Hepatocyte (in vitro differentiated cells): ENCODE measurements around the gene NEDD8. TPM values are rescaled to one million over a fixed set of nuclear protein-coding genes. Genes with fewer than 3 reads are reported as not detected.
A peak's percentile ranks its signal among the peaks of the same experiment; 100 is the strongest.

Source experiments
- DNase-seq: peaks from one replicate; pipeline ENCODE4 v3.0.0-alpha.2; 2016; ENCODE audit warnings: low spot score
- H2AFZ ChIP-seq: fragments of 200-600 bp; sonication (generic); 2 replicates; pipeline ENCODE4 v1.6.0; 2016; ENCODE audit warnings: antibody characterized with exemption, mild to moderate bottlenecking
- H3K27ac ChIP-seq: fragments of 200-600 bp; sonication (generic); 2 replicates; pipeline ENCODE4 v1.5.1; 2016; ENCODE audit warnings: mild to moderate bottlenecking
- H3K27me3 ChIP-seq: fragments of 200-600 bp; sonication (generic); 2 replicates; pipeline ENCODE4 v1.6.1; 2016
- H3K36me3 ChIP-seq: fragments of 200-600 bp; sonication (generic); replicated peaks from 2 replicates; pipeline ENCODE4 v1.5.1; 2016; ENCODE audit warnings: low read depth; ENCODE audit not compliant: insufficient read depth
- H3K4me1 ChIP-seq: fragments of 200-600 bp; sonication (generic); 2 replicates; pipeline ENCODE4 v1.5.1; 2016; ENCODE audit warnings: mild to moderate bottlenecking, moderate library complexity; ENCODE audit not compliant: insufficient read depth
- H3K4me2 ChIP-seq: fragments of 200-600 bp; sonication (generic); 2 replicates; pipeline ENCODE4 v1.6.0; 2016
- H3K4me3 ChIP-seq: fragments of 200-600 bp; sonication (generic); 2 replicates; pipeline ENCODE4 v1.5.1; 2016; ENCODE audit warnings: mild to moderate bottlenecking
- H3K79me2 ChIP-seq: fragments of 200-600 bp; sonication (generic); 2 replicates; pipeline ENCODE4 v1.6.0; 2017; ENCODE audit warnings: mild to moderate bottlenecking
- H3K9me2 ChIP-seq: fragments of 200-600 bp; sonication (generic); replicated peaks from 2 replicates; pipeline ENCODE4 v1.6.0; 2017; ENCODE audit warnings: mild to moderate bottlenecking; ENCODE audit not compliant: insufficient read depth
- H3K9me3 ChIP-seq: fragments of 200-600 bp; sonication (generic); 2 replicates; pipeline ENCODE4 v1.5.1; 2016; ENCODE audit warnings: low read depth, mild to moderate bottlenecking
- H4K20me1 ChIP-seq: fragments of 200-600 bp; sonication (generic); 2 replicates; pipeline ENCODE4 v1.6.0; 2016; ENCODE audit warnings: mild to moderate bottlenecking; ENCODE audit not compliant: insufficient read depth, poor library complexity, severe bottlenecking
- CTCF ChIP-seq: fragments of 200-600 bp; sonication (generic); IDR thresholded peaks from 2 replicates; pipeline ENCODE4 v1.5.1; 2016; ENCODE audit warnings: antibody characterized with exemption, mild to moderate bottlenecking; ENCODE audit not compliant: poor library complexity
- EZH2 ChIP-seq: fragments of 200-600 bp; sonication (generic); IDR thresholded peaks from 2 replicates; pipeline ENCODE4 v1.6.1; 2016; ENCODE audit warnings: antibody characterized with exemption, mild to moderate bottlenecking, borderline replicate concordance
- EZH2phosphoT487 ChIP-seq: fragments of 200-600 bp; sonication (generic); IDR thresholded peaks from one replicate; pipeline ENCODE4 v1.6.1; 2018; ENCODE audit warnings: antibody characterized with exemption, mild to moderate bottlenecking, low read depth, moderate library complexity; ENCODE audit not compliant: unreplicated experiment, severe bottlenecking
- WGBS: methylation state at CpG from one replicate; pipeline ENCODE4 v1.1.6; 2016; ENCODE audit warnings: low lambda C conversion rate; ENCODE audit errors: missing lambda C conversion rate; 5-methylcytosine and 5-hydroxymethylcytosine counted together
- polyA plus RNA-seq: library from polyadenylated mRNA; unstranded; fragments of >200 nt; fragmentation: Nextera tagmentation; extraction: Ambion mirVana; gene quantifications from 2 replicates; pipeline ENCODE4 v1.2.1, GENCODE V29; 2016
- small RNA-seq: library from RNA; depleted of rRNA; stranded (forward); fragments of <200 nt; gene quantifications from one replicate; pipeline ENCODE3, GENCODE V24; 2014
- total RNA-seq: library from RNA; depleted of rRNA; stranded (reverse); fragments of >200 nt; gene quantifications from 2 replicates; pipeline ENCODE4 v1.2.3, GENCODE V29; 2014

The NEDD8 gene
- total and polyA plus RNA-seq, 2 experiments from 2014 or later = 162 to 326 TPM

GRCh38 chr14:24171422-24172260 lies 60.5 kb downstream of the NEDD8 start, which contains the start of gene REC8:
TSS of gene REC8 (plus strand) at chr14:24172080. CDS start at chr14:24172553, 473 bp downstream.
- Histone ChIP-seq H3K27ac (peak within 1 kb of the TSS; percentile 71), H3K4me3 (peak within 1 kb of the TSS; percentile 11), H3K36me3 (peaks cover 2% of the 10 kb centered on the region), H4K20me1 (no peaks in the 10 kb centered on the region), H3K79me2 (peaks cover 25% of the 10 kb centered on the region), H3K9me3 (no peaks in the 10 kb centered on the region), H3K4me2 (peak within 1 kb of the TSS; percentile 81), H3K27me3 (no peaks in the 10 kb centered on the region), H3K9me2 (no peaks in the 10 kb centered on the region), H2AFZ (peak within 1 kb of the TSS; percentile 16), H3K4me1 (peaks cover 5% of the 10 kb centered on the region)
- no peak for TF ChIP-seq EZH2
- no peak for TF ChIP-seq CTCF
- no peak for TF ChIP-seq EZH2phosphoT487
- WGBS = 11% methylated on average over 58 of the region's 63 CpGs
- peak; percentile 95 for DNase-seq

DNA sequence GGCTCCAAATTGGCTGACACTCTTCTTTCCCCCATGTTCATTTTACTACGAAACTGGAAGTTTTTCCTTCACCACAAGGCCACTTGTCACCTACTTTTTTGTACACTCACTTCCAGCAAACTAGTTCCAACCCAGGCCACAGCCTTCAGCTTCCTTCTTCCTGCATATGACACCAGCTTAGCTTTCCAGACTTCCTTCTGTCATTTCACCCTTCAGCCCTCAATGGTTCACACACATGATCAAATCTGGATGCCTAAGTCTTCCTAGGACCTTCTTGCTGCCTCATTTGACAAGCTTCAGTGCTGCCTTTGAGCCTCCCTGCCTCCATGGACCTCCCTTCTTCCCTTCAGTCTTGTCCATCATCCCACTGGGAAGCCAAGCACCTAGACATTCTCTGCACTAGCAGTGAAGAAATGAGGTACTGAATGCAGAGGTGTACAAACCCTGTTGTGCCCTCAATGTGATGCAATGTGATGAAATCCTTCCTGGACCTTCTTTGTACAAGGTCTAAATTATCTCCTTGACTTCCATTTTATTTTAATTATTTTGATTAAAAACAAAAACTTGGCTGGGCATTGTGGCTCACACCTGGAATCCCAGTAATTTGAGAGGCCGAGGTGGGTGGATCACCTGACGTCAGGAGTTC lies 64.6 kb downstream of the NEDD8 start:
- 93% methylated on average over 3 of the region's 3 CpGs for WGBS
- Histone ChIP-seq H3K27ac (no peak overlapping the region), H3K79me2 (peaks cover 16% of the 10 kb centered on the region), H2AFZ (no peak overlapping the region), H3K9me3 (no peaks in the 10 kb centered on the region), H3K9me2 (no peaks in the 10 kb centered on the region), H3K36me3 (no peaks in the 10 kb centered on the region), H3K4me1 (no peaks in the 10 kb centered on the region), H3K27me3 (no peaks in the 10 kb centered on the region), H3K4me3 (no peak overlapping the region), H3K4me2 (no peak overlapping the region), H4K20me1 (peaks cover 5% of the 10 kb centered on the region)
- no peak for TF ChIP-seq CTCF
- no peak for TF ChIP-seq EZH2phosphoT487
- no peak for TF ChIP-seq EZH2
- no peak for DNase-seq

Small RNAs within 50 kb of the gene (small RNA-seq; reads per million reads assigned to genes)
- not detected for gene AL136295.4
- gene CHMP4A = not detected
- gene IPO4 = 0.09 reads per million
- gene MDP1 = not detected

Other genes starting within 250 kb of the NEDD8 start
Only the 30 nearest of the 34 such genes appear.
- gene CARMIL3, start 180.4 kb downstream of the NEDD8 start, total RNA-seq = 0.37 and 0.40 TPM in 2 replicates
- gene CARMIL3, start 180.4 kb downstream of the NEDD8 start, polyA plus RNA-seq = 0.46 TPM in 1 of 2 replicates, not detected in the other
- not detected in 2 replicates for gene CPNE6, start 160.8 kb downstream of the NEDD8 start, total RNA-seq
- gene CPNE6, start 160.8 kb downstream of the NEDD8 start, polyA plus RNA-seq = not detected in 2 replicates
- gene PCK2, start 138.1 kb downstream of the NEDD8 start, total RNA-seq = 68.7 and 76.5 TPM in 2 replicates
- 75.0 and 88.8 TPM in 2 replicates for gene PCK2, start 138.1 kb downstream of the NEDD8 start, polyA plus RNA-seq
- gene DCAF11, start 117.6 kb downstream of the NEDD8 start, total RNA-seq = 78.9 and 85.4 TPM in 2 replicates
- gene DCAF11, start 117.6 kb downstream of the NEDD8 start, polyA plus RNA-seq = 50.3 and 55.6 TPM in 2 replicates
- 1.2 and 4.8 TPM in 2 replicates for gene NRL, start 117.4 kb downstream of the NEDD8 start, total RNA-seq
- 2.4 and 3.3 TPM in 2 replicates for gene NRL, start 117.4 kb downstream of the NEDD8 start, polyA plus RNA-seq
- gene FITM1, start 101.7 kb downstream of the NEDD8 start, total RNA-seq = 0.24 and 1.0 TPM in 2 replicates
- gene FITM1, start 101.7 kb downstream of the NEDD8 start, polyA plus RNA-seq = 0.62 and 2.2 TPM in 2 replicates
- 123 and 134 TPM in 2 replicates for gene PSME1, start 96.2 kb downstream of the NEDD8 start, total RNA-seq
- gene PSME1, start 96.2 kb downstream of the NEDD8 start, polyA plus RNA-seq = 202 and 238 TPM in 2 replicates
- gene EMC9, start 90.8 kb downstream of the NEDD8 start, total RNA-seq = 13.8 TPM in 2 replicates
- gene EMC9, start 90.8 kb downstream of the NEDD8 start, polyA plus RNA-seq = 32.2 and 34.1 TPM in 2 replicates
- gene PSME2, start 85.8 kb downstream of the NEDD8 start, total RNA-seq = 62.7 and 75.5 TPM in 2 replicates
- gene PSME2, start 85.8 kb downstream of the NEDD8 start, polyA plus RNA-seq = 178 and 189 TPM in 2 replicates
- gene RNF31, start 84.9 kb downstream of the NEDD8 start, total RNA-seq = 27.8 and 35.0 TPM in 2 replicates
- gene RNF31, start 84.9 kb downstream of the NEDD8 start, polyA plus RNA-seq = 27.3 and 29.7 TPM in 2 replicates
- gene IRF9, start 71.1 kb downstream of the NEDD8 start, total RNA-seq = 33.7 and 42.7 TPM in 2 replicates
- gene IRF9, start 71.1 kb downstream of the NEDD8 start, polyA plus RNA-seq = 66.9 and 79.5 TPM in 2 replicates
- gene REC8, start 60.3 kb downstream of the NEDD8 start, total RNA-seq = 28.5 and 44.8 TPM in 2 replicates
- 170 and 193 TPM in 2 replicates for gene REC8, start 60.3 kb downstream of the NEDD8 start, polyA plus RNA-seq
- 18.7 and 19.5 TPM in 2 replicates for gene IPO4, start 43.6 kb downstream of the NEDD8 start, total RNA-seq
- 19.0 and 26.4 TPM in 2 replicates for gene IPO4, start 43.6 kb downstream of the NEDD8 start, polyA plus RNA-seq
- gene TM9SF1, start 36.9 kb downstream of the NEDD8 start, total RNA-seq = 68.1 and 75.4 TPM in 2 replicates
- 84.0 and 86.1 TPM in 2 replicates for gene TM9SF1, start 36.9 kb downstream of the NEDD8 start, polyA plus RNA-seq
- gene TSSK4, start 26.7 kb downstream of the NEDD8 start, total RNA-seq = 0.84 TPM in 1 of 2 replicates, not detected in the other
- 0.74 and 1.4 TPM in 2 replicates for gene TSSK4, start 26.7 kb downstream of the NEDD8 start, polyA plus RNA-seq
- gene CHMP4A, start 18.9 kb downstream of the NEDD8 start, total RNA-seq = 25.6 and 40.8 TPM in 2 replicates
- gene CHMP4A, start 18.9 kb downstream of the NEDD8 start, polyA plus RNA-seq = 73.6 and 106 TPM in 2 replicates
- 8.0 and 12.2 TPM in 2 replicates for gene MDP1, start 16.3 kb downstream of the NEDD8 start, total RNA-seq
- gene MDP1, start 16.3 kb downstream of the NEDD8 start, polyA plus RNA-seq = 16.1 and 20.9 TPM in 2 replicates
- 70.2 and 83.4 TPM in 2 replicates for gene GMPR2, start 562 bp upstream of the NEDD8 start, total RNA-seq
- 62.4 and 69.6 TPM in 2 replicates for gene GMPR2, start 562 bp upstream of the NEDD8 start, polyA plus RNA-seq
- 34.0 and 36.5 TPM in 2 replicates for gene TINF2, start 10.3 kb upstream of the NEDD8 start, total RNA-seq
- gene TINF2, start 10.3 kb upstream of the NEDD8 start, polyA plus RNA-seq = 39.6 and 42.5 TPM in 2 replicates
- gene TGM1, start 30.8 kb upstream of the NEDD8 start, total RNA-seq = 0.33 and 0.56 TPM in 2 replicates
- 1.5 and 1.9 TPM in 2 replicates for gene TGM1, start 30.8 kb upstream of the NEDD8 start, polyA plus RNA-seq
- gene RABGGTA, start 39.2 kb upstream of the NEDD8 start, total RNA-seq = 13.0 and 18.2 TPM in 2 replicates
- 36.0 and 52.1 TPM in 2 replicates for gene RABGGTA, start 39.2 kb upstream of the NEDD8 start, polyA plus RNA-seq
- 23.0 and 29.9 TPM in 2 replicates for gene DHRS1, start 67.4 kb upstream of the NEDD8 start, total RNA-seq
- 39.5 and 55.9 TPM in 2 replicates for gene DHRS1, start 67.4 kb upstream of the NEDD8 start, polyA plus RNA-seq
- gene NOP9, start 67.5 kb upstream of the NEDD8 start, total RNA-seq = 12.5 and 13.2 TPM in 2 replicates
- gene NOP9, start 67.5 kb upstream of the NEDD8 start, polyA plus RNA-seq = 2.4 and 3.7 TPM in 2 replicates
- 43.0 and 56.9 TPM in 2 replicates for gene CIDEB, start 75.6 kb upstream of the NEDD8 start, total RNA-seq
- 46.3 and 59.9 TPM in 2 replicates for gene CIDEB, start 75.6 kb upstream of the NEDD8 start, polyA plus RNA-seq
- 3.3 and 3.6 TPM in 2 replicates for gene LTB4R2, start 77.8 kb upstream of the NEDD8 start, total RNA-seq
- 0.56 and 0.92 TPM in 2 replicates for gene LTB4R2, start 77.8 kb upstream of the NEDD8 start, polyA plus RNA-seq
- 4.2 and 5.1 TPM in 2 replicates for gene LTB4R, start 79.1 kb upstream of the NEDD8 start, total RNA-seq
- gene LTB4R, start 79.1 kb upstream of the NEDD8 start, polyA plus RNA-seq = 3.6 and 6.2 TPM in 2 replicates
- gene ADCY4, start 102.7 kb upstream of the NEDD8 start, total RNA-seq = 0.63 and 1.4 TPM in 2 replicates
- 1.3 and 4.1 TPM in 2 replicates for gene ADCY4, start 102.7 kb upstream of the NEDD8 start, polyA plus RNA-seq
- gene RIPK3, start 107.6 kb upstream of the NEDD8 start, total RNA-seq = 4.8 and 9.1 TPM in 2 replicates
- 7.0 and 7.4 TPM in 2 replicates for gene RIPK3, start 107.6 kb upstream of the NEDD8 start, polyA plus RNA-seq
- gene NFATC4, start 135.8 kb upstream of the NEDD8 start, total RNA-seq = 37.8 and 45.0 TPM in 2 replicates
- gene NFATC4, start 135.8 kb upstream of the NEDD8 start, polyA plus RNA-seq = 68.8 and 84.5 TPM in 2 replicates
- gene NYNRIN, start 166.6 kb upstream of the NEDD8 start, total RNA-seq = 41.7 and 56.5 TPM in 2 replicates
- 34.4 and 34.5 TPM in 2 replicates for gene NYNRIN, start 166.6 kb upstream of the NEDD8 start, polyA plus RNA-seq